Right atrium auricular region (tissue), 2 donors: ENCODE data around the gene BAK1. TPM values are rescaled to one million over a fixed set of nuclear protein-coding genes. Genes with fewer than 3 reads are reported as not detected.

Experiments used
- DNase-seq: peaks from one replicate; pipeline ENCODE4 v3.0.0-alpha.2; 2019; ENCODE audit warnings: low spot score
- H3K27ac ChIP-seq, 2 donors: fragments of 200-600 bp; sonication (generic); 1 replicate in 1 of 2; 2 replicates in 1 of 2; pipeline ENCODE4 v1.5.1; 2016 to 2019
- H3K27me3 ChIP-seq, 2 donors: fragments of 200-600 bp; sonication (generic); one replicate each; pipeline versions ENCODE4 v1.5.1 to v1.6.0; 2017 to 2019
- H3K36me3 ChIP-seq: fragments of 200-600 bp; sonication (generic); one replicate; pipeline ENCODE4 v1.5.1; 2016
- H3K4me1 ChIP-seq, 2 donors: fragments of 200-600 bp; sonication (generic); one replicate each; pipeline versions ENCODE4 v1.5.1 to v1.6.0; 2017 to 2019
- H3K4me3 ChIP-seq, 2 donors: fragments of 200-600 bp; sonication (generic); 1 replicate in 1 of 2; 2 replicates in 1 of 2; pipeline ENCODE4 v1.5.1; 2017 to 2019; ENCODE audit warnings: mild to moderate bottlenecking in 1 of 2, moderate library complexity in 1 of 2
- H3K9me3 ChIP-seq, 2 donors: fragments of 200-600 bp; sonication (generic); one replicate each; pipeline ENCODE4 v1.5.1; 2019
- CTCF ChIP-seq, 2 donors: fragments of 200-600 bp; sonication (generic); IDR thresholded peaks; one replicate each; pipeline ENCODE4 v1.5.1; 2019; ENCODE audit warnings: antibody characterized with exemption in 2 of 2
- total RNA-seq, 2 donors: library from RNA; depleted of rRNA; stranded (reverse); fragments of >200 nt; gene quantifications; one replicate each; pipeline ENCODE4 v1.1.0, GENCODE V29; 2016

BAK1 gene
- total RNA-seq, 2 donors from 2014 or later: 6.5 to 8.6 TPM

- H3K4me1 ChIP-seq: peaks cover 0 to 43% of the 10 kb centered on the region in 2 donors
- no peaks in the 10 kb centered on the region for H3K36me3 ChIP-seq
- H3K9me3 ChIP-seq: no peaks in the 10 kb centered on the region
- H3K4me3 ChIP-seq: no peak overlapping the region
- no peak for TF ChIP-seq CTCF (IDR thresholded peaks at IDR 0.05)
- no peak for DNase-seq
- H3K27ac ChIP-seq: peak overlapping the region; percentile 76 to 80
- H3K27me3 ChIP-seq: no peaks in the 10 kb centered on the region
Observed at GRCh38 chr6:33619166-33619840, 39.2 kb upstream of the BAK1 start.

GRCh38 chr6:33616913-33617312 lies 36.8 kb upstream of the BAK1 start:
- H3K4me3 ChIP-seq: no peak overlapping the region
- H3K9me3 ChIP-seq: no peaks in the 10 kb centered on the region
- H3K27me3 ChIP-seq: no peaks in the 10 kb centered on the region
- no peaks in the 10 kb centered on the region for H3K36me3 ChIP-seq
- no peak for TF ChIP-seq CTCF (IDR thresholded peaks at IDR 0.05)
- H3K27ac ChIP-seq: no peak overlapping the region
- peaks cover 0 to 34% of the 10 kb centered on the region in 2 donors for H3K4me1 ChIP-seq
- no peak for DNase-seq

GRCh38 chr6:33616113-33616512 lies 36.0 kb upstream of the BAK1 start:
- Histone ChIP-seq H3K36me3 (no peaks in the 10 kb centered on the region), H3K4me3 (no peak overlapping the region), H3K4me1 (peaks cover 0 to 30% of the 10 kb centered on the region in 2 donors), H3K27me3 (no peaks in the 10 kb centered on the region), H3K27ac (no peak overlapping the region), H3K9me3 (no peaks in the 10 kb centered on the region)
- DNase-seq: no peak
- TF ChIP-seq CTCF (IDR thresholded peaks at IDR 0.05): no peak

- no peak for TF ChIP-seq CTCF (IDR thresholded peaks at IDR 0.05)
- DNase-seq: no peak
- H3K36me3 ChIP-seq: no peaks in the 10 kb centered on the region
- H3K4me3 ChIP-seq: no peak overlapping the region
- H3K27ac ChIP-seq: peak overlapping the region in 1 of 2 donors; percentile 26
- H3K4me1 ChIP-seq: peaks cover 0 to 37% of the 10 kb centered on the region in 2 donors
- no peaks in the 10 kb centered on the region for H3K9me3 ChIP-seq
- H3K27me3 ChIP-seq: no peaks in the 10 kb centered on the region
Observed at GRCh38 chr6:33613795-33614168, 33.7 kb upstream of the BAK1 start.

- no peak for TF ChIP-seq CTCF (IDR thresholded peaks at IDR 0.05)
- DNase-seq: no peak
- peaks cover 0 to 42% of the 10 kb centered on the region in 2 donors for H3K4me1 ChIP-seq
- no peaks in the 10 kb centered on the region for H3K9me3 ChIP-seq
- H3K27ac ChIP-seq: peak overlapping the region in 1 of 2 donors; percentile 11
- H3K27me3 ChIP-seq: no peaks in the 10 kb centered on the region
- no peak overlapping the region for H3K4me3 ChIP-seq
- no peaks in the 10 kb centered on the region for H3K36me3 ChIP-seq
Observed at GRCh38 chr6:33613146-33613794, 33.2 kb upstream of the BAK1 start.
